H9 (cell line): Measurements from ENCODE around the gene ZNF467. TPM values are rescaled to one million over a fixed set of nuclear protein-coding genes. Genes with fewer than 3 reads are reported as not detected.

ENCODE experiments used
- DNase-seq: peaks from one replicate; pipeline ENCODE4 v3.0.0-alpha.2; 2017
- H2AFZ ChIP-seq: one replicate; pipeline ENCODE4 v1.6.1; 2013; ENCODE audit warnings: mild to moderate bottlenecking, low read length, control low read depth, moderate library complexity
- H2AK5ac ChIP-seq: 2 replicates; pipeline ENCODE4 v1.6.1; 2013; ENCODE audit warnings: low read length, control low read depth, mixed read lengths; ENCODE audit not compliant: insufficient read length
- H2BK120ac ChIP-seq: one replicate; pipeline ENCODE4 v1.6.1; 2013; ENCODE audit warnings: low read depth, mild to moderate bottlenecking, low read length, control low read depth, inconsistent platforms; ENCODE audit not compliant: poor library complexity, severe bottlenecking
- H2BK12ac ChIP-seq: 2 replicates; pipeline ENCODE4 v1.6.1; 2013; ENCODE audit warnings: low read length, control low read depth, mixed read lengths, low read depth; ENCODE audit not compliant: insufficient read length
- H2BK15ac ChIP-seq: 2 replicates; pipeline ENCODE4 v1.6.1; 2013; ENCODE audit warnings: low read depth, low read length, control low read depth
- H2BK20ac ChIP-seq: one replicate; pipeline ENCODE4 v1.6.1; 2013; ENCODE audit warnings: low read depth, mild to moderate bottlenecking, low read length, control low read depth, inconsistent platforms; ENCODE audit not compliant: poor library complexity, severe bottlenecking
- H2BK5ac ChIP-seq: 2 replicates; pipeline ENCODE4 v1.6.1; 2013; ENCODE audit warnings: low read length, control low read depth, mixed read lengths; ENCODE audit not compliant: insufficient read length
- H3K14ac ChIP-seq: 2 replicates; pipeline ENCODE4 v1.6.1; 2013; ENCODE audit warnings: low read length, control low read depth; ENCODE audit not compliant: insufficient read depth
- H3K18ac ChIP-seq: 2 replicates; pipeline ENCODE4 v1.6.1; 2013; ENCODE audit warnings: low read depth, mild to moderate bottlenecking, mixed read lengths, low read length, control low read depth; ENCODE audit not compliant: insufficient read length
- H3K23ac ChIP-seq: 2 replicates; pipeline ENCODE4 v1.6.1; 2013; ENCODE audit warnings: low read length, control low read depth, mixed read lengths, low read depth; ENCODE audit not compliant: insufficient read length
- H3K23me2 ChIP-seq: 2 replicates; pipeline ENCODE4 v1.6.1; 2013; ENCODE audit warnings: low read depth, mild to moderate bottlenecking, mixed read lengths, low read length, control low read depth; ENCODE audit not compliant: insufficient read length, poor library complexity, severe bottlenecking
- H3K27ac ChIP-seq: 2 replicates; pipeline ENCODE4 v1.5.1; 2013; ENCODE audit warnings: low read length, control low read depth, mixed read lengths, low read depth; ENCODE audit not compliant: insufficient read length
- H3K27me3 ChIP-seq: 2 replicates; pipeline ENCODE4 v1.6.1; 2013; ENCODE audit warnings: low read length, control low read depth, inconsistent platforms; ENCODE audit not compliant: insufficient read depth
- H3K4ac ChIP-seq: 2 replicates; pipeline ENCODE4 v1.6.1; 2013; ENCODE audit warnings: low read depth, mild to moderate bottlenecking, control low read depth, inconsistent platforms, low read length, moderate library complexity
- H3K4me1 ChIP-seq: 2 replicates; pipeline ENCODE4 v1.6.1; 2013; ENCODE audit warnings: low read length, control low read depth, inconsistent platforms; ENCODE audit not compliant: insufficient read depth
- H3K4me2 ChIP-seq: 2 replicates; pipeline ENCODE4 v1.6.1; 2013; ENCODE audit warnings: low read length, control low read depth, mixed read lengths; ENCODE audit not compliant: insufficient read length, insufficient read depth
- H3K56ac ChIP-seq: 2 replicates; pipeline ENCODE4 v1.6.1; 2013; ENCODE audit warnings: low read depth, mild to moderate bottlenecking, mixed read lengths, low read length, control low read depth; ENCODE audit not compliant: insufficient read length
- H3K79me1 ChIP-seq: 2 replicates; pipeline ENCODE4 v1.6.1; 2013; ENCODE audit warnings: low read depth, mild to moderate bottlenecking, moderate library complexity, low read length, control low read depth, inconsistent platforms; ENCODE audit not compliant: insufficient read depth, poor library complexity, severe bottlenecking
- H3K79me2 ChIP-seq: 2 replicates; pipeline ENCODE4 v1.6.1; 2013; ENCODE audit warnings: low read length, control low read depth, inconsistent platforms; ENCODE audit not compliant: insufficient read depth
- H3K9ac ChIP-seq: 2 replicates; pipeline ENCODE4 v1.6.1; 2013; ENCODE audit warnings: low read length, control low read depth, mixed read lengths; ENCODE audit not compliant: insufficient read length; ENCODE audit errors: extremely low read depth
- H3K9me3 ChIP-seq: one replicate; pipeline ENCODE4 v1.6.1; 2013; ENCODE audit warnings: low read depth, low read length, inconsistent platforms; ENCODE audit not compliant: control insufficient read depth
- H3T11ph ChIP-seq: one replicate; pipeline ENCODE4 v1.6.1; 2013; ENCODE audit warnings: mild to moderate bottlenecking, low read length, control low read depth, inconsistent platforms
- H4K20me1 ChIP-seq: one replicate; pipeline ENCODE4 v1.6.1; 2013; ENCODE audit not compliant: control insufficient read depth, insufficient read length, insufficient read depth
- H4K5ac ChIP-seq: 2 replicates; pipeline ENCODE4 v1.6.1; 2013; ENCODE audit warnings: low read depth, mild to moderate bottlenecking, mixed read lengths, low read length, control low read depth; ENCODE audit not compliant: insufficient read length
- H4K8ac ChIP-seq: replicated peaks from 2 replicates; pipeline ENCODE4 v1.6.1; 2013; ENCODE audit warnings: low read length, control low read depth, mixed read lengths, low read depth; ENCODE audit not compliant: insufficient read length
- H4K91ac ChIP-seq: 2 replicates; pipeline ENCODE4 v1.6.1; 2013; ENCODE audit warnings: low read depth, mild to moderate bottlenecking, moderate library complexity, mixed read lengths, low read length, control low read depth; ENCODE audit not compliant: insufficient read length
- H3K27ac Mint-ChIP-seq, 3 experiments: 2 replicates in 2 of 3; 3 replicates in 1 of 3; pipeline ENCODE4 v1.8.0; 2020 to 2021; ENCODE audit warnings: mixed read lengths in 3 of 3, mild to moderate bottlenecking in 1 of 3, moderate library complexity in 1 of 3
- H3K27me3 Mint-ChIP-seq: 2 replicates; pipeline ENCODE4 v1.8.0; 2021; ENCODE audit warnings: low read depth, mild to moderate bottlenecking, moderate library complexity, mixed read lengths
- H3K36me3 Mint-ChIP-seq, 3 experiments: 2 replicates in 2 of 3; 3 replicates in 1 of 3; pipeline ENCODE4 v1.8.0; 2020 to 2021; ENCODE audit warnings: low read depth in 3 of 3, mixed read lengths in 3 of 3; ENCODE audit not compliant: insufficient read depth in 1 of 3
- H3K4me1 Mint-ChIP-seq, 2 experiments: 2 replicates each; pipeline ENCODE4 v1.8.0; 2020; ENCODE audit warnings: mixed read lengths in 2 of 2
- H3K4me3 Mint-ChIP-seq, 2 experiments: 2 replicates in 1 of 2; 3 replicates in 1 of 2; pipeline ENCODE4 v1.8.0; 2020 to 2021; ENCODE audit warnings: mild to moderate bottlenecking in 2 of 2, mixed read lengths in 2 of 2, moderate library complexity in 1 of 2
- H3K9me3 Mint-ChIP-seq, 2 experiments: 2 replicates in 1 of 2; 3 replicates in 1 of 2; pipeline ENCODE4 v1.8.0; 2020; ENCODE audit warnings: mild to moderate bottlenecking in 2 of 2, mixed read lengths in 2 of 2, moderate library complexity in 1 of 2
- CTCF ChIP-seq: fragments of 200-600 bp; sonication (generic); conservative IDR thresholded peaks from 3 replicates; pipeline ENCODE4 v1.8.0; 2021; ENCODE audit warnings: antibody characterized with exemption, mild to moderate bottlenecking
- WGBS: extraction: QIAGEN DNeasy Blood & Tissue Kit; methylation state at CpG from one replicate; pipeline ENCODE4 v1.1.7; 2013; ENCODE audit warnings: missing lambda C conversion rate, low lambda C conversion rate, mixed read lengths; ENCODE audit not compliant: insufficient read length; ENCODE audit errors: extremely low coverage; 5-methylcytosine and 5-hydroxymethylcytosine counted together
- total RNA-seq: library from RNA; stranded (reverse); gene quantifications from 2 replicates; pipeline ENCODE4 v1.2.1, GENCODE V29; 2021

ZNF467 gene
- total RNA-seq, 1 experiment from 2014 or later: 0.31 TPM

GRCh38 chr7:149742075-149742701 lies 31.2 kb downstream of the ZNF467 start:
- Histone ChIP-seq H2AFZ (peak overlapping the region; percentile 75), H3K23me2 (peaks cover 2% of the 10 kb centered on the region), H3T11ph (no peak overlapping the region), H3K23ac (no peak overlapping the region), H2BK20ac (no peak overlapping the region), H2BK120ac (no peak overlapping the region), H4K8ac (no peak overlapping the region), H3K27ac (no peak overlapping the region), H2BK15ac (no peak overlapping the region), H3K9me3 (no peaks in the 10 kb centered on the region), H3K14ac (no peak overlapping the region), H3K9ac (no peak overlapping the region), H3K56ac (no peak overlapping the region), H4K91ac (no peak overlapping the region), H3K79me2 (no peaks in the 10 kb centered on the region), H3K4ac (no peak overlapping the region), H2BK12ac (no peak overlapping the region), H2AK5ac (no peak overlapping the region), H3K27me3 (no peaks in the 10 kb centered on the region), H4K20me1 (no peaks in the 10 kb centered on the region), H3K18ac (no peak overlapping the region), H3K4me1 (no peaks in the 10 kb centered on the region), H4K5ac (no peak overlapping the region), H2BK5ac (no peak overlapping the region), H3K4me2 (peak overlapping the region; percentile 73), H3K79me1 (no peaks in the 10 kb centered on the region)
- Mint-ChIP-seq H3K27me3 (peaks cover 41% of the 10 kb centered on the region), H3K4me1 (peaks cover 7 to 8% of the 10 kb centered on the region in 2 experiments), H3K4me3 (peak overlapping the region; percentile 69 to 79), H3K27ac (peak overlapping the region in 1 of 3 experiments; percentile 49; a peak in 1 of 7 replicates), H3K36me3 (no peaks in the 10 kb centered on the region), H3K9me3 (no peaks in the 10 kb centered on the region; a peak in 2 of 5 replicates)
- peak; percentile 96 for TF ChIP-seq CTCF
- DNase-seq: peak; percentile 88
- WGBS: no CpG with 5 or more reads among the region's 17 CpGs
